ENCODE measurements around the gene ANK3.

Gene ANK3

DNA sequence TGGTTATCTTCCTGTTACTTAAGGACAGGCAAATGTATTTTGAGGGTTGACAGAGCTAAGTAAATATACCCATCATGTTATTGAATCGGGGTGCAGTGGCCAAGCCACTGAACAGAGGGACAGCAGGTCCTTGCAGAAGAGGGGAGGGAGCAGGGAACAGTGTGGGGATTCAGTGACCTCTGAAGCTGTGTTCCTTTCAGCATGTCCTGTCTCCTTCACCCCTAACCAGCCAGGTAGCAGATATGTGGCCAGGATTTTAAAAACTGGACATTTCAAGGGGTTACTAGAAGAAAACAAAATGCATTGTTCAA is 12.7 kb downstream of the ANK3 start:
- no peak for DNase-seq (ENCODE audit: low read depth in 2 of 2)

DNA sequence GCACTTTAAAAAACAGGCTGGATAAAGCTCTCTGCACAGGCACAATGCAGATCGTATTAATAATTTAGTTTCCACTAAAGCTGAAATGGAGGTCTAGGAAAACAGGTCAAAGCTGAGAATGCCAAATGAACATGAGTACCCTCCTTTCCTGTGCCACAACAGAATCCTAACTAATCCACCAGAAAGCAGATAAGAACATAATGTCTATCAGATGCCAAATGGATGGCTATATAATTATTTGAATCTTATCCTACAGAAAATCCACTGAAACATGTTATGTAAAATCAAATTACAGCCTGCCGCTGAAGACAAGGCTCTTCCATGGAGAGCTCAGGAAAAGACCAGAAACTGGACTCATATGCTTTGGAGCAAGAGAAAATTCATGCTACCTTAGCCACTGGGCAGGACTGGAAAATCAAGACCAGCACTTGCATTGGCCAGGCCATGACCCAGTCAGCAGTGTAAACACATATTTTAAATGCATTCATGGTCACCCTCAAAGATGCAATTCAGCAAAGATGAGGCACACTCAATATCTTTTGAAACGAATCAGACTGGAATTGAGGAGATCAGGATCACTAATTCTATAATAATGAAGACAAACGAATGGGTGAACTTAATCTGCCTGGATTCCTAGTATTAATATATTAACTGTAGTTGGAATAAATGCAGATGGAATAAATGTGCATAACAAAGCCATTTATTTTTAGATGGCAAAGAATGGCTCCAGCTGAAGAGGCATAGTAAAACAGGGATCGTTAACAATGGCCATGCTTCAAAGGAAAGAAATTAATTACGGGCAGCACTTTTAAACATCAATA is 13.2 kb downstream of the ANK3 start:
- DNase-seq (ENCODE audit: low read depth in 2 of 2): no peak

- DNase-seq (ENCODE audit: low read depth in 2 of 2): no peak
Observed at GRCh38 chr10:60375293-60376004, 14.2 kb downstream of the ANK3 start.

GRCh38 chr10:60374836-60375235 is 14.8 kb downstream of the ANK3 start:
- no peak for DNase-seq (ENCODE audit: low read depth in 2 of 2)

- no peak for DNase-seq (ENCODE audit: low read depth in 2 of 2)
Observed at GRCh38 chr10:60372436-60372835, 17.2 kb downstream of the ANK3 start.

DNA sequence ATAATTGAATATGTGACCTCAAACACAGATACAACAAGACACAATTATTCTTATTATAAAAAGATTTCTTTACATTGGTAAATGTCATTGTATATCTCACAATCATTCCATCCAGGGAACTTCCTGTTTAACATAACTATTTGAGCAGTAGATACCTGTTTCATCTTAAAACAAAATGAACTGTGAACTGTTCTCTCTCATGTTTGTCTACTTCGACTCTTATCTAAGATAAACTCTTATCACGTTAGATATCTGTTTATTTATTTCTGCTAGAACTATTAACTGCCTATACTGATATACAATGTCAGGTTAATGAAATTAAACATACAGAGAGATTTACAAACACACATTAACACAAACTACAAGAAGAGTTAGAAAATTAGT is 20.1 kb downstream of the ANK3 start:
- DNase-seq (ENCODE audit: low read depth in 2 of 2): no peak

GRCh38 chr10:60368875-60369546 is 20.7 kb downstream of the ANK3 start:
- no peak for DNase-seq (ENCODE audit: low read depth in 2 of 2)

GRCh38 chr10:60367901-60368300 is 21.8 kb downstream of the ANK3 start:
- DNase-seq (ENCODE audit: low read depth in 2 of 2): no peak

DNA sequence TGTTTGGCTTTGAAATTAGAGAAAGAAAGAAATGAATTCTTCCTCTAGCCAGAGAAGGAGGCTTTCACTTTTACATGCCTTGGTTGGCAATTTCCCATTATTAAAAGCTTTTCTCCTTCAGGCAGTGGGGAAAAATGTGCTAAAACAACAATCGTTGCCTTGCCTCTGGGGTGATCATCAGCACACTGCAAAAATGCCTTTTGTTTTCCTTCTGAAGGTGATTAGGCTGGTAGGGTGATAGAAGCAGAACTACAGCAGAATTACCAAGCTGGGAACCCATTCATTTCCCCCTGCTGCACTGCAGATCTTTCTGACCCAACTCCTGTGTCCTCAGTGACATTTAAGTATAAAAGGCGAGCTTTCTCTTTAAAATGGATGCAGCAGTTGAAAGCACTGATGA is 22.2 kb downstream of the ANK3 start:
- no peak for DNase-seq (ENCODE audit: low read depth in 2 of 2)

GRCh38 chr10:60367024-60367423 is 22.7 kb downstream of the ANK3 start:
- DNase-seq (ENCODE audit: low read depth in 2 of 2): no peak

GRCh38 chr10:60363187-60363586 is 26.5 kb downstream of the ANK3 start:
- DNase-seq (ENCODE audit: low read depth in 2 of 2): no peak

- no peak for DNase-seq (ENCODE audit: low read depth in 2 of 2)
Observed at GRCh38 chr10:60362461-60362860, 27.2 kb downstream of the ANK3 start.

GRCh38 chr10:60359066-60359465 is 30.6 kb downstream of the ANK3 start:
- DNase-seq (ENCODE audit: low read depth in 2 of 2): no peak

DNA sequence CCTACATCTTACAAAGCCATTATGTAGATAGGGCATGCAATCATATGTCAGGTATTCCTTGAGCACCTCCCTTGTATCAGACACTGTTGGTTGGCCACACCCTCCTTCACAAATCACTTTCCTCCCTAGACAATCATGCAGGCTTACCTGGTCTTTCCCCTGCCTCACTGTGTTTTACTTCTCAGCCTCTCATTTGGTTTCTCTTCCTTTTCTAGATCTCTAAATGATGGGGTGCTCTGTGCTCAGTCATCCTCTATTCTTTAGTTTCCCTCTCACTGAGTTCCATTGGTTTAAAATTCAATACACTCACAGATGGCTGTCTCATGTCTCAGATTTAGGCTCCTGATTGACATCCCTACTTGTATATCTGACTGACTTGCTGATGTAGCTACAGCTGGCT is 31.4 kb downstream of the ANK3 start:
- DNase-seq (ENCODE audit: low read depth in 2 of 2): no peak

DNA sequence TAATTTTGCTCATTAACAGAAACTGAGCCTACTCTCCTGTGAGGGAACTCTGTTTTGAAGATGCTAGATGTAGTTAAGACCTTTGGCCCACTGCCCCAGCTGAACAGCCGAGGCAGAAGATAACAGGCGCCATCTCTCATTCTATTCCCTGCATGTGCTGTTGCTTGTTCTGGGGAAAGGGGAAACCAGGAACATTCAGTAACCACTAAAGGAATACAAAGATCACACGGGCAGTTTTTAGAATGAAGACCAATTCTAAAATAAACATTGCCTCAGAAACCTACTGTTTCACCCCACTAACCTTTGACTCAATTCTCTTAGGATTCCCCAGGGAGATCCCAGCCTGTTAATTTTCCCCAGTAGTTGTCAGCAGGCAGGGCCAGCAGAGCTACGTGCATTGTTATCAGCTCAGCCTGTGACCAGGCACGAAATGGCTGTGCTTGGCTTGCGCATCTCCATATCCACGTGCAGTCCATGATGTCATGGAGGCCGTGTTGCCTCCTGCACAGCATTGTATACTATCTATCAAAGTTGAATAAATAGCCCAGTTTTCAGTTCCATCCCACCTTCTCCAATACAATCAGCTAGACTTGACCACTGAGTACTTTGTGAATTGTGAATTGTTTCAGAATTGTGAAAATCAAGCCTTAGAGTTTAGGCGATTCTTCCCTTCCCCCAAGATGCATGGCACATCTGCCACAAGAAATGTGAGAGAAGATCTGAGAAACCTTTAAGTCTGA is 36.0 kb downstream of the ANK3 start:
- no peak for DNase-seq (ENCODE audit: low read depth in 2 of 2)

GRCh38 chr10:60352105-60352504 is 37.6 kb downstream of the ANK3 start:
- DNase-seq (ENCODE audit: low read depth in 2 of 2): no peak

- no peak for DNase-seq (ENCODE audit: low read depth in 2 of 2)
Observed at GRCh38 chr10:60351191-60351853, 38.4 kb downstream of the ANK3 start.

- DNase-seq (ENCODE audit: low read depth in 2 of 2): no peak
Observed at GRCh38 chr10:60350400-60350799, 39.3 kb downstream of the ANK3 start.

GRCh38 chr10:60349426-60349825 is 40.2 kb downstream of the ANK3 start:
- DNase-seq (ENCODE audit: low read depth in 2 of 2): no peak

DNA sequence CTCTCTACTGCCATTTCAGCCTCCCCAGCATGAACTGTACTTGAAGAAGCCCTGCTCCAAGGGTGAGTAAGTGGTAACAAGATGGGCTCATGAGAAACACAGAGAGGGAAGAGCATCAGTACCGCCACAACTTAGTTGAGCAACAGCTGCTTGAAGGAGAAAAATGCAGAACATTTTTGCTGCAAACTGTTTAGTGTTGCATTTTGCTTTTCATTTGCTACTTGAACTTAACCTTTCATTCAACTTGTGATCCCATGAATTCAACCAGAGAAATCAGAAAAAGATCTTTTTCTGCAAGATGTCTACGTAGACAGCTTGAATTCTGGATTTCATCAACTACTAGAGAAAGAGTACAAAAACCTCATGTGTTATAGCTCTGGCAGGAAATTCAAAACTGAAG is 40.7 kb downstream of the ANK3 start:
- DNase-seq (ENCODE audit: low read depth in 2 of 2): no peak

GRCh38 chr10:60347270-60347669 is 42.4 kb downstream of the ANK3 start:
- no peak for DNase-seq (ENCODE audit: low read depth in 2 of 2)

GRCh38 chr10:60346661-60347060 is 43.0 kb downstream of the ANK3 start:
- no peak for DNase-seq (ENCODE audit: low read depth in 2 of 2)
